AG20443 (cell line): ENCODE results near the gene MUSTN1.

Source experiments
- DNase-seq: peaks from one replicate; pipeline ENCODE4 v3.0.0; 2012; ENCODE audit warnings: low spot score, mixed read lengths

The MUSTN1 gene

DNA sequence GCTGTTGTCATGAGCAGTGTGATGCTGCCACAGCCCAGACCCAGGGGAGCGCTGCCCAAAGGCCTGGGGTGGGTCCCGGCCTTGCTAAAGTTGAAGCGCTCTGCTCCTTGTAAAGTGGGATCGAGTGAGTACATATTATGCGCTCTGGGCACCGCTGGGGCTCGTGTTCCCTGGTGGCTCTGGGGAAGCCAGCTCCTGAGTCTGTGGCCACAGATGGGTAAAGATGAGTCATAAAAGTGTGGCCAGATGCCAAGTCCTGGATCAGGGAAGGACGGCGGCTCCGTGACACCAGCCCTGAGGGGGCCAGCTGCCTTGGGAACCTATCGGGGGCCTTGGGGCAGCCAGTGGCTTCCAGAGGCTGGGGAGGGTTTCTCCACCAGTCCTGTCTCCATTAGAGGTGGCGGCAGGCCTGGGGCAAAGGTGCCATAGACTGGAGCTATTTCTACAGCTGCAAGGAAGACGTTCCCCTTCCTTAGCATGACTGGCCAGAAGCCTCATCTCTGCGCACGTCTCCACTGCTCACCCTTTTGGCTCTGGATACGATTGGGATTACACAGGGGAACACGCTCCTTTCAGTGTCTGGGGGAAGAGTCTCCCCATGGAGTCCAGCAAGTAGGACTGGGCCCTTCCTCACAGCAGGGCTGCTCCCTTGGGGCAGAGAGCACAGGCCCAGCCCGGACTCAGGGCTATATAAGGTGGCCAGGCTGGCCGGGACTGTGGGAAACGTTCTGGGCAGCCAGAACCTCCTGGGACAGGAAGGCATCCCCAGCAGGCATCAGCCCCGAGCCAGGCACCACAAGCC is 3.1 kb downstream of the MUSTN1 start:
- peak; percentile 92 for DNase-seq

DNA sequence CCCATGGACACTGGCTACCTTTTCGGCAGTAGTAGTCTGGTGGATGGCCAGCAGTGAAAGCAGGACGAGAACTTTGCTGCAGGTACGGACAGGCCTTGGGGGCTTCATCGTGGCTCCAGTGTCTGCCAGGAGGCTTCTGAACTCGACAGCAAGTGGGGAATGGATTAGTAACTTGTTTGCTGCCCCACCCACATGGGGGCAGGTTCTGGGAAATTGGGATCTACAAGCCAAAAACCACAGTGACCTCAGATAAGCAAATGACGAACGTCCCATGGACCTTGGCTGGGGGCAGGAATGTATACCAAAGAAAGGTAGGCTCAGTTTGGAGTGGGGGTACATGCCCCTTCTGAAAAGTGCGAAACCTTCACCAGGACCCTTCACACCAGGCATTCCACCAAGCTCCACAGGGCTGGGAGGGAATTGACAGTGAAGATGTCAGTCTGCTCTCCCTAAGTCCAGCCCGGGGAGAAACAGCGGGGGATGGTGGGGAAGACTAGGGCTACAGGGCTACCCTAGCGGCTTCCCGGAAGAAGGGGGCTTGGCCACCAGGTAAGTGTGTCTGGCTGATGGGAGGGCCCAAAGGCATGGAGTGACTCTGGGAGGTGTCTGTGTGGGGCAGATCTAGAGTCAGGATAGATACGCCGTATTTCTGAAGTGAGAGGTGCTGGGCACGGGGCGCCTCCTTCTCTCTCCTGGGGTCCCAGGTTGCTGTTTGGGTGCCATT is 4.1 kb downstream of the MUSTN1 start, which contains the start of gene ITIH4:
Gene ITIH4 (minus strand): TSS at position 138 of the 724 bp plus-strand sequence. CDS start 30 bp downstream, at position 108.
- DNase-seq, result no peak

DNA sequence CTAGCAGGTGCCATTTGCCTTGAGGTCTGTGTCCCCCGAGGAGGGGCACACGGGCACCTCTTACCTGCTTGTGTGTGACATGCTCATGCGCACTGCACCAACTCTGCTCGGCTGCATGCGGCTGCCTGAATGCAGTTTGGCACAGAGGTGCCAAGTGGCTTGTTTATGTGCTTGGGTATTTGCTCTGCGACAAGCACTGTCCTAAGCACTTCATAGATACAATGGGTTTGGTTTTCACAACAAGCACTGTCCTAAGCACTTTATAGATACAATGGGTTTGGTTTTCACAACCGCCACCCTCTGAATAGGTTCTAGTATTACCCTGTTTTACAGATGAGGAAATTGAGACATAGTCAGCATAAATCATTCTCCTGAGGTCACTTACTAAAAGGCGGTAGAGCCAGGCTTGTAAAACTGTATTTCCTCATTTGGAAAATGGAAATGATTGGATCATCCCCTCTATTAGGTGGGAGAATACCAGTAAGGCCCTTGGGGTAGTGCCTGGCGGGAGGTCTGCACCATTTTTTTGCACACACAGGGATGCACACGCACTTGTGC is 4.8 kb downstream of the MUSTN1 start:
- DNase-seq, result no peak

DNA sequence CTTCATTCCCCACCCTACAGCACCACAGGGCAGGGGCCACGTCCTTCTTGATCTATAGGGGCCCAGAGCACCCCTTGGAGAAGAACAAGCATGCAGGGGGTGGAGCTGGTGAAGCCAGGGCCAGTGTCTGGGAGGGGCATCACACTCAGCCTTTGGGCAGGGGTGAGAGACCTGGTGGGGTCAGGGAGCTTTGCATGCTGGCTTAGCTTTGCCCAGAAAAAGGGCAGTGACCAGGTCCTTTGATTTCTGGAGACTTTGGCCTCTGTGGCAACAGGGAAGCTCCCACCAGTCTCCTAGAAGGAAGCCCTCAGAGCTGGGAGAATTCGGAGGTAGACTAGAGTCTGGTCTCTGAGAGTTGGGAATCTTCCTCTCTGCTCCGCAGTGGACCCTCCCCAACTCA is 5.3 kb downstream of the MUSTN1 start:
- DNase-seq, result no peak

DNA sequence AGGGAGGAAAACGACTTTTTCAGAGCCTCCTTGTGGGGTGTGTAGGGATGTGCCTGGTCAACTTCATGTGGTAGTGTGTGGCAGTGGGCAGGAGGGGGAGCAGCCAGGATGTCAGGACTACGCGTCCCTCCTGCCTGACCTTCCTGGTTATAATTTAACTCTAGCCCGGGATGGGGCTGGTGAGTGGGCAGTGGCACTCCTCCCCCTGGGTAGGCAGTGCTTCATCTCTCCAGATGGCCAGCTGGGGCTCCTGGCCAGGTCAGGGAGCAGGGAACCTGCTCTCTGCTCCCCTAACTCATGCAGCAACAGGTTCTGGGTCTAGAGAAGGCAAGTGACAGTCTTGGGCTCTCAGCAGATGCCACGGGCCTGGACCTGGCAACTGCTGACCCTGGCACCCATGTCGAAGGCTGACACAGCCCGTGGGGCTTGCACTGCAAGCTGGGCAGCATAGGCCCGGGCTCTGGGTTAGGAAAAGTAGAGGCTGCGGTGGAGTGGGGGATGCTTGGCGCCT is 6.9 kb downstream of the MUSTN1 start:
- no peak for DNase-seq

DNA sequence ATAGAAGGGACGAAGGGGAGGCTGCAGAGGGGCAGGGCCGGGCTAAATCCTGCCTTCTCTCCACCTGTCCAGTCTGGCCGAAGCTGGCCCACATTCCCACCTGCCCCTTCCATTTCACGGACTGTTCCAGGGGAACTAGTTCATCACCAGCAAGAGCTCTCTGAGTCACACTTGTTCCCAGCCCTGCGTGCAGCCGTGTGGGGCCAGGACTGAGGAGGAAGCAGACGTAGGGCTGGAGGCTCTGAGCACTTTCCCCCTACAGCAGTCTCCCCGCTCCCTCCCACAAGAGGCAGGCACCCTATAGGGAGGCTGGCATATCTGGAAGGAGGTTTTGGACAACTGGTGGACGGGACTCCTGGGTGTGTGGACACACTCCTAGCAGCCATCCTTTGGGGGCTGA is 7.4 kb downstream of the MUSTN1 start:
- DNase-seq, result peak; percentile 34

DNA sequence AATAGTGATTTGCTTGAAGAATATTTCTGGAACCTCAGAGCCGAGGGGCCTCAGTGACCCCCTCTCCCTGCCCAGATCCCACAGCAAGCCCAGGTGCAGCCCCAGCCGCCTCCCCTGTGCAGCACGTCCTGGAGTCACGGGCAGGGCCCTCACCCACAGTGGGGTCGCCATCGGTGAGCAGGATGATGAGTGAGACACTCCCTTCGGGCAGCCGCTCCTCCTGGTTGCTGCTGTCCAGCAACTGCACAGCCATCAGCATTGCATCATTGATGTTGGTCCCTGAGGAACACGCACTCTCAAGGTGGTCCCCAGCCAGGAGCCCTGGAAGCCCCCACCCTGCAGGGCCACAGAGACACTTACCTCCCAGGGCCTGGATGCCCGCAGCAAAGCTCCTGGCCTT is 10.8 kb downstream of the MUSTN1 start:
- DNase-seq, result no peak

DNA sequence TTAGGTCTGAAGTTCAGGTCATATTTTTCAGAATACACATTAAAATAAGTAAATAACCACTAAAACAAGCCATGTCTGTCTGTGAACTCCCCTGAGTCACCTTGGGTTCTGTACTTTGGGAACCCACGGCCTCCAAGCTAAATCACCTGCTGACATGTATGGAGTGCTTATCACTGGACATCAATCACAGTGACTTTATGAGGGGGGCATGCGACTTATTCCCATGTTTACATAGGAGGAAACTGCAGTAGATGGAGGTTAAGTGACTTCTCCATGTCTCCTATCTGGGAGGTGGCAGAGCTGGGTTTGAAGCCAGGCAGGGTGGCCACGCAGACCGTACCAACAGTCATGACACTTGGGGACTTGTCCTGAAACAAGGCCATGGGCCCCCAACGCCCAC is 12.5 kb downstream of the MUSTN1 start:
- DNase-seq, result no peak

DNA sequence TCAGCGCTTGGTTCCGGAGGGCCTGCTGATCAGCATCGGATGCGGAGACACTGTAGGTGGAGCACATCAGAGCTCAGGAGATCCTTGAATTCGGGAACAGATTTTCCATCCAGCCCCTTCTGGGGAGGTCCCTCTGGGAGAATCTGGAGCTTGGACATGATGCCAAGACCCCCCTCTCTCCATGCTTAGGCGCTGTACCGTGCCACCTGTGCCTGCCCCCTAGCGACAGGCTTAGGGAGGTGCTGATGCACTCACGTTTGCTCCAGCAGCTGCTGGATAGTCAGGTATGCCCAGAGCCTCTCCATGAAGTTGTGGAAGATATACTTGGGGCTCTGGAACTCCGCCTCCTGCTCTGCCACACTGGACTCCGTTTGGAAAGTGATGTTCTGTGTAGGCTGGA is 14.1 kb downstream of the MUSTN1 start:
- DNase-seq, result peak; percentile 52

DNA sequence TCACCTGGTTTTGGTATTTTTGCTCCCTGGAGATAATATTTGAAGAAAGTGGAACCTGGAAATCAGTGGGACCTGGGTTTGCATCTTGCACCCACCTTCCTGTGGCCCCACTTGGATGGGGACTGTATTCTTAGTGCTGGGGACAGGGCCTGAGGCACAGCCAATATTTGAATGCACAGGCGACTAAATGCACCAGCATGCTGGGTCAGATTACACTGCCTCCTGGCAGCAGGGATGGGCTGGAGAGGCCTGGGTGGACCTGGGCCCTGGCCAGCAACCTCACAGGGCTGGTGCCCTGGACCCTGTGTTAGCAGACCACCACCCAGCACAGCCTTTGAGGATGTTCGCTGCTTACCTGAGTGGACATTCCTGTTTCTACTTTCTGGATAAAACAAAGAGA is 14.9 kb downstream of the MUSTN1 start:
- DNase-seq, result no peak

DNA sequence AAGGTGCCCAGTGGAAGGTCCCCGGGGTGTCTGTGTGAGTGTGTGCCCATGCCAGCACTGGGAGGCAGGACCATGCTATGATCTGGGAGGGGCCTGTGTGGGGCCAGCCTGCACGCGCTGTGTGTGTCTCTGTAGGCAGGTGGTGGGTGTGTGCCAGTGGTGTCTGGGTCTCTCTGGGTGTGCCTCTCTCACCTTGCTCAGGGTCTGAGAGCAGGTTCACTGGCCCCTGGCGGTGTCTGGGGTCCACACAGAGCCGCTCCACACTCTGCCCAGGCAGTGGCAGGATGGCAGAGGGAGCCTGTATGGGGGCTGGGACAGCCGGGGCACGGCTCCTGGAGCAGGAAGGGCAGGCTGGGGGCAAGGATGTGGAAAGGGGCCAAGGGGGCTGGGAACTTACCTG is 17.0 kb downstream of the MUSTN1 start:
- DNase-seq, result no peak

DNA sequence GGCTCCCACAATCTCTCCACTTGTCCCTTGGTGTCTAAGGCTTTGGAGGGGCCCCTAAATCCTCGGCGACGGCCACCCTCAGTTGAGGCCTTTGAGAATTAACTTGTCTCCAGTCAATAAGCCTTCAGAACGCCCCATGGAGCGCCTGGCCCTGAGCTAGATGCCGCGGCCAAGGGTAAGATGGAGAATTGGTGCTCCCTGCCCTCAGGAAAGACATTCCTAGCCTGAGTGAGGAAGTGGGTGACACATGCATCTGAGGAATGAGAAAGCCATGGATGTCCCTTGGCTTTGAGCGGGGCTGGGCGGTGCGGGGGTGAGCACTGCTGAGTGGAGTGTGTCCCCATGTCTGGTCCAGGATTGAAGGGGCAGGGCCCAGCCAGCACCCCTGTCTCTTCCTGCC is 17.6 kb downstream of the MUSTN1 start:
- no peak for DNase-seq

DNA sequence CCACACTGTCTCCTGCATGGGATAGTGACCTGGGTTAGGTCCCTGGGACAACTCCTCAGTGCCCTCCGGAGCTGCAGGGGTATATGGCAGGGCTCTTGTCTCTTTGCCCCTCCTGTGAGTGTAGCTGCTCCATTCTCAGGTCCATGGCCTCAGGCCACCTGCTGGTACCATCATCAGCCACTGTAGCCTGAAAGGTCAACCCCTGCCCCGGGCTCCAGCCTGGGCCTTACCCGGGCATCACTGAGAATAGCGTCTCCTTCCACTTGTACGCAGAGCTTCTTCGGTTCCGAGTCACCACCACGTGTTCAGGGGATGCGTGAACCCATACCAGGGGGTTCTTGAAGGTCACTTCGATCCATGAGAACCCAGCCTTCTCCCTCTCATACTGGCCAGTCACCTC is 18.2 kb downstream of the MUSTN1 start:
- DNase-seq, result no peak

DNA sequence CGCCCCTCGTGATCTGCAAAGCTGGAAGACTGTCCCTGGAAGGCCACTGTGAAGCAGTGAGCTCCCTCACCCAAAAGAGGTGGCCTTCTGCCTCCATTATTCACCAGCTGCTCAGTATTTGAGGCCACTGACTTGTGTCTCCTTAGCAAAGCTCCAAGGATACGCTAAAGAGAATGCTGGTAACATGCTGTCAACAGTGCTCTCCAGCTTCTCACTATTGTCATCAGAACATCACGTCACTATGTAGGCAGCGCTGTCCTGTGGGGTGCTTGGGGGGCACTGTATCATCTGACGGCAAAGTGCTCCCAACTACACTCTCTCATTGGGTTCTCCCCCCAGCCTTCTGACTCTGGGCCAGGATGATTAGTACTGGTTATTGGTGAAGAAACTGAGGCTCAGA is 18.6 kb downstream of the MUSTN1 start:
- DNase-seq, result no peak

DNA sequence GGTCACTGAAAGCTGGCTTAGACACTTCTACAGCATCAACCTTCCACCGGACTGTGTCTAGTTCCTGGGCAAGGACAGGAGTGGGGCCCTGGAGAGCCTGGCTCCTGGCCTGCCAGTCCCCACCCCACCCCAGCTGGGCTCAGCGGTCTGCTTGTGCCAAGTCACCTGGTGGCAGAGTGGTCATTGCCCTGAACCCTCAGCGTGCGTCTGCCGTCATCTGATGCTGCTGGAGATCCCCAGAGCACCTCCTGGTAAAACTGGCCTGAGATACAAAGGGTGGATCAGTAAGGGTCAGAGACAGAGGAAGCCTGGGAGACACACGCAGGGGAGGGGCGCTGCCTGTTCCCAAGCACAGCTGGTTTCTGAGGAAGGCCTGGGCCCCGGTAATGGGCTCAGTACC is 21.0 kb downstream of the MUSTN1 start:
- no peak for DNase-seq

DNA sequence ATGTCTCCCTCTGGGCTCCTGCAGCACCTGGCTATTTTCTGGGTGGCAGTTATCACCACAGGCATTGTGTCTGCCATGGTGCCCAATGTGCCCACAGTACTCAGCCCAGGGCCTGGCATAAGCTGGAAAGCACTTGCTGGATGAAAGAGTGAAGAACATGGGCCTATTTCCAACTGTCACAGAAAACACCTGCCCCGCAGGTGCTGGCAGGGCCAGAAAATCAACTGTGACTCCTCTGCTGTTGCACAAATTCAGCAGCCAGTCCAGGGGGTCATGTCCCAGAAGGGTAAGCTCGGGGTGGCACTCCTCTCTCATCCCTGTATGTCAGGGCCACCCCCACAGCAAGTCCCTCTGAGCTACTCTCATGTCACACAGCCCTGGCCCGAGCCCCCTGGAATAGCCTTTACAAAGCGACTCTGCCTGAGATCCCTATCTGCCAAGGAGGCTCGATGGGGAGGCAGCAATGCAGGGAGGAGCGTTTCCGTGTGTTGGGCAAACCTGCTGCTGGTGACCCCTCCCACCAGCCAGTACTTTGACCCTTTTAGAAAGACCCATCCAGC is 23.3 kb downstream of the MUSTN1 start:
- DNase-seq, result no peak

DNA sequence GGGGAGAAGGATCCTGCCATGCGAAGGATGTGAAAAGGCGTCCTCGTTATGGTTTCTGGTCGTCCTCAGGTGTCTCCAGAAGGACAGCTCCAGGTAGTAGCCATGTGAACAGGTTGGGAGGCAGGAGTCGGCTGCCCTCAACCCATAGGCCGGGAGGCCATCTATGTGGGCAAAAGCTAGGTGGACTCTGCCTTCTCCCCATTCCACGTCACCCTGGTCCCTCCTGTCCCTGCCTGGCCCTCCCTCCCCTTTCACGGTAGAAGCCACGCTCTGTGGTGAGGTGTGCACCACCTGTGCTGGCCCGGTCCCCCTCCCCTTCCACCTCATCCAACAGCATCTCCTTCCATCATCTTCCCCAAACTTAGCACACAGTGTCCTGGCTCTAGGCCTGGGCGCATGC is 23.9 kb downstream of the MUSTN1 start:
- no peak for DNase-seq

DNA sequence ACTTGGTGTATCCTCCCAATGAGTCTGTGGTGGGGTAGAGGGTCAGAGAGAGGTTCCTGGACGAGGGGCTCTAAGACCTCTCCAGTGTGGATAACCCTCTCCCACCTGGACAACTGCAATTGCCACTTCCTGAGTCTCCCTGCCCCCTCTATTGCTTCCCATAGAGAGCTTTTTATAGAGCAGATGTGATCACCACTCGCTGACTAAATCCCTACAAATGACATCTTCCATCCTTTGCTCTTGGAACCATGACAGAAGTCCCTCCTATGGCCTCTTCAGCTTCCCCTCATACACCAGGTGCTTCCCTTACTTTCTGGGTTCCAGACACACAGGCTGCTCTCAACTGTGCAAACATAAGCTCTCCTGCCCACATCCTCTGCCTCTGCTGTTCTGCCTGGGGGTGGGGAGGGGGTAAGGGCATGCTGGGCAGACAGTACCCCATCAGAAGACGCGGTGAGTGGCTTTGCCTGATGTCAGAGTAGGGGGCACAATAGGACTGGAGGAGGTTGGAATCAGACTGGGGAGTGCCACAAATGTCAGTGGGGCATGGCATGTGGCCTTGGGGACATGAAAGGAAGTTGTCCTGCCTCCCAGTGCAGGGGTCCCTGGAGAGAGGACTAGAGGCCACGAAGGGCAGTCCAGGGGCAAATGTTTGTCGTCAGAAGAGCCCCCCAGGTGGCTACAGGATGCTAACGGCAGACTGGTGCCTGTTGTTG is 25.0 kb downstream of the MUSTN1 start:
- no peak for DNase-seq

DNA sequence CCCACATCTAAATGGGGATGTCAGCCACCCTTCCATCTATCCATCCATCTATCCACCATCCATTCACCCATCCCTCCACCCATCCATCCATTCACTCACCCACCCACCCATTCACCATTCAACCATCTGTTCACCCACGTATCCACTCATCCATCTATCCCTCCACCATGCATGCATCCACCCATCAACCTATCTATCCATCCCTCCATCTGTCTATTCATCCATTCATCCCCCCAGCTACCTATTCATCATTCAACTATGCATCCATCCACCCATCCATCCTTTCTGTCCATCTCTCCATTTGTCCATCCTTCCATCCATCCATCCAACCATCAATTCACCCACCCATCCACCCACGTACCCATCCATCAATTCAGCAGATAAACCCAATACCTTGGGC is 25.7 kb downstream of the MUSTN1 start:
- DNase-seq, result no peak

DNA sequence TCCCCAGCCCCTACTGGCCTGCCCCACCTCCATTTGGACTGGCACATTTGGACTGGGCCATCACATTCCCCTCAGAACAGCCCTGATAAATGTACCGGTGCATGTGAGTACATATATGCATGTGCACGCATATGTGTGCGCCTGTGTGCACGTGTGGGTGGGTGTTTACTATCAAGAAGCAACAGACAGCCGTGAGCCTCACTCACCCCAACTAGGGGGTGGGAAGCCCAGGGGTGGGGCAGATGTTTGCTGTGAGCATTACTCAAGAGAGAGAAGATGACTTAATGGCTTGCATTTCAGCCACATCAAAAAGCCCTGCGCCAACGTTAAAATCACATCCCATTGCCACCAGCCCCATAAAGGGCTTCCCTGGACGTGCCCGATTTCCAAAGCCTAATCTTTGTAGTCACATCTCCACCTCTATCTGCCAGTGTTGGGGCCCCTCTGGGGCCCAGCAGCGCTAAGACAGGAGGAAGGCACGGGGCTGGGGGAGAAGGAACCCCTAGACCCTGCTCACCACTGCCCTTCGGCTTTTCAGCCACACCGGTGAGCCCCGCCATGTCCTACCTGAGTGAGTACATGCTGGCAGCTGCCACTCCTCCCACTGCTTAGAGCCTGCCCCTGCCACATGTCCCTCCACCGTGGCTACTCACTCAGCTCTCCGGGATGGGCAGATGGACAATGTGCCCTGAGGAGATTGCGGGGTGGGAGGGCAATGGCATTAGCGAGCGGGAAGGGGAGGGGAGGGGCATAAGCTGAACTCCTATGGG is 29.4 kb downstream of the MUSTN1 start:
- DNase-seq, result no peak

DNA sequence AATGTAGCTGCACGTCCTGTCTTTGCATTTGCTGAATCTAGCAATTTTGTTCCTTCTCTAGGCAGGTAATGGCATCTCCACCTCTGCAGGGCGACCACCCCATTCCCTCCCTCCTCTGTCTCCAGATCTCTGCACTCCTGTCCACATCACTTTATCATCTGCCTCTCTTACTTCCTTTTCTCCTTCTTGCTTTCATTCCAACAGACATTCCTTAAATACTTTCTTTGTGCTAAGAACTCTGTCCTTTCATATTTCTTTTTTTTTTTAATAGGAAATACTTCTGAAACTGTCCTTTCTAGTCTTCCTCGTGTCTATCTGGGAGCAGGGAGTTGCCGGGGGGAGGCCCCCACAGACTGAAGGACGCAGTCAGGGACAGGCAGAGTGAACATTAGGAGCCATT is 33.0 kb downstream of the MUSTN1 start:
- peak; percentile 36 for DNase-seq
